HL-60 (cell line): ENCODE results near the gene GINS2.

Experiments used
- DNase-seq, 2 experiments: peaks; one replicate each; pipeline ENCODE4 v3.0.0-alpha.2; 2010 to 2020; ENCODE audit warnings: low read depth in 1 of 2, low spot score in 1 of 2
- H3K27ac ChIP-seq: fragments of 250-450 bp; sonication (Bioruptor Pico); replicated peaks from 2 replicates; pipeline ENCODE4 v1.5.1; 2020; ENCODE audit warnings: mild to moderate bottlenecking, moderate library complexity
- H3K27me3 ChIP-seq: fragments of 250-450 bp; sonication (Bioruptor Pico); 2 replicates; pipeline ENCODE4 v1.5.1; 2021; ENCODE audit warnings: mild to moderate bottlenecking, moderate library complexity; ENCODE audit not compliant: insufficient read depth, poor library complexity, severe bottlenecking
- H3K4me3 ChIP-seq: replicated peaks from 2 replicates; pipeline ENCODE4 v1.5.1; 2011; ENCODE audit warnings: mild to moderate bottlenecking, control low read depth, low read length; ENCODE audit not compliant: insufficient read depth
- GABPA ChIP-seq: IDR thresholded peaks from 2 replicates; pipeline ENCODE4 v1.6.1; 2012; ENCODE audit warnings: low read depth
- POLR2AphosphoS5 ChIP-seq: IDR thresholded peaks from 2 replicates; pipeline ENCODE4 v1.6.1; 2012; ENCODE audit warnings: low read depth
- REST ChIP-seq: IDR thresholded peaks from 2 replicates; pipeline ENCODE4 v1.6.1; 2012; ENCODE audit warnings: low read depth; ENCODE audit not compliant: insufficient replicate concordance
- SPI1 ChIP-seq: IDR thresholded peaks from 2 replicates; pipeline ENCODE4 v1.6.1; 2012; ENCODE audit warnings: low read depth, mild to moderate bottlenecking, borderline replicate concordance
- TF ChIP-seq, protein P1 (sequence below): IDR thresholded peaks from one replicate; pipeline ENCODE4 v1.5.1; 2011; ENCODE audit warnings: low read length, control low read depth, inconsistent platforms; ENCODE audit not compliant: insufficient read depth

Gene GINS2

DNA sequence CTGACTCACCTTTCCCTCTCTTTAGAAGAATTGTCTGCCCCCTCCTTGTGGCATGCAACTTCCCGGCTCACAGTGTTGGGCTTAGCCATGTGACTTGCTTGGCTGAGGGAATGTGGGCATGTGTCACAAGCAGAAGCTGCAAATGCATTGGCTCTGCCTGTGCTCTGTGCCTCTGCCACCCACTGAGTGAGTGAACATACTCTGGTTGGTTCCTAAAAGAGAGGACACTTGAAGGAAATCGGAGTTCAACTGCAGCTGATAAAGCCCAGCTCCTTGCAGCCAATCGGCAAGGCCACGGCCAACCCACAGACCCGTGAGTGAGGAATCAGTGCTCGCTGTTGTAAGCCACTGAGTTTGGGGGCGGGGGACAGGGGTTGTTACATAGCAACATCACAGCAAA is 10.9 kb upstream of the GINS2 start:
- no peaks in the 10 kb centered on the region for H3K27me3 ChIP-seq
- no peak overlapping the region for H3K4me3 ChIP-seq
- TF ChIP-seq, protein P1, sequence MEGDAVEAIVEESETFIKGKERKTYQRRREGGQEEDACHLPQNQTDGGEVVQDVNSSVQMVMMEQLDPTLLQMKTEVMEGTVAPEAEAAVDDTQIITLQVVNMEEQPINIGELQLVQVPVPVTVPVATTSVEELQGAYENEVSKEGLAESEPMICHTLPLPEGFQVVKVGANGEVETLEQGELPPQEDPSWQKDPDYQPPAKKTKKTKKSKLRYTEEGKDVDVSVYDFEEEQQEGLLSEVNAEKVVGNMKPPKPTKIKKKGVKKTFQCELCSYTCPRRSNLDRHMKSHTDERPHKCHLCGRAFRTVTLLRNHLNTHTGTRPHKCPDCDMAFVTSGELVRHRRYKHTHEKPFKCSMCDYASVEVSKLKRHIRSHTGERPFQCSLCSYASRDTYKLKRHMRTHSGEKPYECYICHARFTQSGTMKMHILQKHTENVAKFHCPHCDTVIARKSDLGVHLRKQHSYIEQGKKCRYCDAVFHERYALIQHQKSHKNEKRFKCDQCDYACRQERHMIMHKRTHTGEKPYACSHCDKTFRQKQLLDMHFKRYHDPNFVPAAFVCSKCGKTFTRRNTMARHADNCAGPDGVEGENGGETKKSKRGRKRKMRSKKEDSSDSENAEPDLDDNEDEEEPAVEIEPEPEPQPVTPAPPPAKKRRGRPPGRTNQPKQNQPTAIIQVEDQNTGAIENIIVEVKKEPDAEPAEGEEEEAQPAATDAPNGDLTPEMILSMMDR, result no peak
- TF ChIP-seq REST, result no peak
- no peak for TF ChIP-seq POLR2AphosphoS5
- TF ChIP-seq GABPA, result no peak
- no peak for TF ChIP-seq SPI1
- no peak overlapping the region for H3K27ac ChIP-seq
- no peak for DNase-seq

- DNase-seq, result no peak
- Histone ChIP-seq H3K27me3 (no peaks in the 10 kb centered on the region), H3K4me3 (no peak overlapping the region), H3K27ac (no peak overlapping the region)
- TF ChIP-seq SPI1 (no peak), GABPA (no peak), REST (no peak), POLR2AphosphoS5 (no peak)
- TF ChIP-seq, protein P1, result no peak
These were observed 10.3 kb upstream of the GINS2 start for GRCh38 chr16:85698935-85699558.

GRCh38 chr16:85698459-85698891 is 9.7 kb upstream of the GINS2 start:
- no peak overlapping the region for H3K27ac ChIP-seq
- TF ChIP-seq, protein P1, result no peak
- TF ChIP-seq POLR2AphosphoS5 (no peak), REST (no peak), GABPA (no peak)
- no peak for DNase-seq
- no peaks in the 10 kb centered on the region for H3K27me3 ChIP-seq
- no peak overlapping the region for H3K4me3 ChIP-seq
